H1 (cell line): ENCODE data around the gene TBCD. TPM values are rescaled to one million over a fixed set of nuclear protein-coding genes. Genes with fewer than 3 reads are reported as not detected.

Experiments
- CTCF ChIA-PET: fragments of 300-600 bp; sonication (Branson Sonifier 250); formaldehyde crosslinking; loops from one replicate; lab custom pipeline; 2021; ENCODE audit not compliant: partially characterized antibody; lab: Charles Lee
- POLR2A ChIA-PET: fragments of 300-600 bp; sonication (Branson Sonifier 250); formaldehyde crosslinking; loops from one replicate; lab custom pipeline; 2021; ENCODE audit warnings: inconsistent platforms; ENCODE audit not compliant: partially characterized antibody; lab: Charles Lee
- DNase-seq, 2 experiments: peaks; one replicate each; pipeline versions ENCODE4 v3.0.0 to v3.0.0-alpha.2; 2010 to 2022; ENCODE audit warnings: low spot score in 2 of 2, low read depth in 1 of 2, mixed read lengths in 1 of 2
- FAIRE-seq: peaks from 2 replicates; lab custom pipeline; 2011; peaks lifted over from hg19 to GRCh38; lab: Jason Lieb, UNC
- H2AFZ ChIP-seq: 2 replicates; pipeline ENCODE4 v1.8.1; 2012; ENCODE audit warnings: low read length, inconsistent platforms
- H2AK5ac ChIP-seq: 2 replicates; pipeline ENCODE4 v1.6.1; 2013; ENCODE audit warnings: low read depth, low read length
- H2BK120ac ChIP-seq: replicated peaks from 2 replicates; pipeline ENCODE3; 2013; ENCODE audit warnings: low read depth, low read length, inconsistent platforms
- H2BK12ac ChIP-seq: 2 replicates; pipeline ENCODE4 v1.6.1; 2013; ENCODE audit warnings: low read depth, low read length
- H2BK15ac ChIP-seq: 2 replicates; pipeline ENCODE4 v1.6.1; 2013; ENCODE audit warnings: low read length
- H2BK20ac ChIP-seq: 2 replicates; pipeline ENCODE4 v1.6.1; 2013; ENCODE audit warnings: low read length
- H2BK5ac ChIP-seq: 2 replicates; pipeline ENCODE4 v1.6.1; 2013; ENCODE audit warnings: low read depth, low read length
- H3K14ac ChIP-seq: 2 replicates; pipeline ENCODE4 v1.6.1; 2013; ENCODE audit warnings: inconsistent platforms; ENCODE audit not compliant: insufficient read length
- H3K18ac ChIP-seq: 2 replicates; pipeline ENCODE4 v1.6.1; 2013; ENCODE audit warnings: low read length; ENCODE audit errors: extremely low read depth
- H3K23ac ChIP-seq: 2 replicates; pipeline ENCODE4 v1.6.1; 2013; ENCODE audit warnings: inconsistent platforms; ENCODE audit not compliant: insufficient read length
- H3K23me2 ChIP-seq: 2 replicates; pipeline ENCODE4 v1.6.1; 2013; ENCODE audit warnings: low read depth, low read length
- H3K27ac ChIP-seq: 2 replicates; pipeline ENCODE4 v1.6.1; 2011; ENCODE audit warnings: low read depth, low read length, inconsistent platforms
- H3K27me3 ChIP-seq, 4 experiments: replicated peaks in 1 of 4; 1 replicate in 1 of 4; 2 replicates in 3 of 4; pipeline versions ENCODE4 v1.6.1 to v1.8.1; 2011 to 2013; ENCODE audit warnings: low read length in 3 of 4, mild to moderate bottlenecking in 3 of 4, inconsistent platforms in 2 of 4, mixed read lengths in 2 of 4, moderate library complexity in 1 of 4; ENCODE audit not compliant: control insufficient read depth in 3 of 4, insufficient read depth in 3 of 4; ENCODE audit errors: extremely low read depth in 1 of 4
- H3K36me3 ChIP-seq, 4 experiments: 2 replicates each; pipeline versions ENCODE4 v1.6.1 to v1.8.1; 2011 to 2013; ENCODE audit warnings: mild to moderate bottlenecking in 4 of 4, low read length in 3 of 4, moderate library complexity in 2 of 4, control low read depth in 1 of 4, inconsistent platforms in 1 of 4; ENCODE audit not compliant: insufficient read depth in 4 of 4, control insufficient read depth in 2 of 4
- H3K4ac ChIP-seq: replicated peaks from 2 replicates; pipeline ENCODE3; 2013; ENCODE audit warnings: low read length, low read depth, mixed read lengths, inconsistent platforms; ENCODE audit not compliant: insufficient read length
- H3K4me1 ChIP-seq, 4 experiments: replicated peaks in 1 of 4; 1 replicate in 1 of 4; 2 replicates in 3 of 4; pipeline versions ENCODE4 v1.6.1 to v1.8.1; 2011 to 2013; ENCODE audit warnings: low read length in 3 of 4, inconsistent platforms in 2 of 4, mixed read lengths in 1 of 4; ENCODE audit not compliant: insufficient read depth in 4 of 4, control insufficient read depth in 3 of 4
- H3K4me2 ChIP-seq, 2 experiments: 2 replicates each; pipeline versions ENCODE4 v1.6.1 to v1.8.1; 2011 to 2013; ENCODE audit warnings: low read depth in 2 of 2, low read length in 2 of 2, control low read depth in 1 of 2, inconsistent platforms in 1 of 2, mild to moderate bottlenecking in 1 of 2; ENCODE audit not compliant: insufficient read depth in 1 of 2
- H3K4me3 ChIP-seq, 4 experiments: fragments of 200-600, 300-600 bp in 1 of 4; sonication (generic), shearing (Covaris generic), sonication (Bioruptor Twin) in 1 of 4; 2 replicates each; pipeline versions ENCODE4 v1.5.1 to v1.8.1; 2011 to 2016; ENCODE audit warnings: low read length in 4 of 4, low read depth in 3 of 4, control low read depth in 2 of 4, inconsistent platforms in 2 of 4, mild to moderate bottlenecking in 2 of 4, mixed read lengths in 1 of 4, moderate library complexity in 1 of 4; ENCODE audit not compliant: insufficient read depth in 2 of 4; ENCODE audit errors: extremely low read depth in 1 of 4
- H3K56ac ChIP-seq: replicated peaks from 2 replicates; pipeline ENCODE3; 2013; ENCODE audit warnings: low read depth, mild to moderate bottlenecking, mixed read lengths, low read length, inconsistent platforms; ENCODE audit not compliant: insufficient read length
- H3K79me1 ChIP-seq: 2 replicates; pipeline ENCODE4 v1.6.1; 2013; ENCODE audit warnings: low read depth, low read length, control low read depth
- H3K79me2 ChIP-seq, 2 experiments: 2 replicates each; pipeline versions ENCODE4 v1.6.1 to v1.8.1; 2012 to 2013; ENCODE audit warnings: low read length in 2 of 2, mild to moderate bottlenecking in 2 of 2, inconsistent platforms in 1 of 2; ENCODE audit not compliant: insufficient read depth in 2 of 2, control insufficient read depth in 1 of 2
- H3K9ac ChIP-seq, 4 experiments: replicated peaks in 1 of 4; 1 replicate in 1 of 4; 2 replicates in 3 of 4; pipeline versions ENCODE4 v1.6.1 to v1.8.1; 2011 to 2013; ENCODE audit warnings: low read depth in 3 of 4, low read length in 3 of 4, control low read depth in 2 of 4, mild to moderate bottlenecking in 2 of 4, moderate library complexity in 2 of 4, inconsistent platforms in 1 of 4; ENCODE audit errors: extremely low read depth in 1 of 4
- H3K9me3 ChIP-seq, 2 experiments: 2 replicates each; pipeline versions ENCODE4 v1.6.1 to v1.8.1; 2012 to 2013; ENCODE audit warnings: mild to moderate bottlenecking in 2 of 2, moderate library complexity in 2 of 2, control low read depth in 1 of 2, inconsistent platforms in 1 of 2, low read depth in 1 of 2, low read length in 1 of 2, mixed read lengths in 1 of 2; ENCODE audit not compliant: insufficient read depth in 2 of 2
- H4K20me1 ChIP-seq, 2 experiments: replicated peaks in 1 of 2; 2 replicates each; pipeline versions ENCODE3 to v1.8.1; 2011 to 2013; ENCODE audit warnings: inconsistent platforms in 2 of 2, low read length in 2 of 2, mild to moderate bottlenecking in 1 of 2; ENCODE audit not compliant: insufficient read depth in 2 of 2, control insufficient read depth in 1 of 2
- H4K5ac ChIP-seq: 2 replicates; pipeline ENCODE4 v1.6.1; 2013; ENCODE audit warnings: low read length, low read depth, mixed read lengths, inconsistent platforms; ENCODE audit not compliant: insufficient read length
- H4K8ac ChIP-seq: 2 replicates; pipeline ENCODE4 v1.8.0; 2013; ENCODE audit warnings: mild to moderate bottlenecking, moderate library complexity, low read length, inconsistent platforms; ENCODE audit not compliant: insufficient read depth; ENCODE audit errors: extremely low read depth
- H4K91ac ChIP-seq: replicated peaks from 2 replicates; pipeline ENCODE3; 2013; ENCODE audit warnings: low read length, mixed read lengths, inconsistent platforms; ENCODE audit not compliant: insufficient read length
- CBX5 ChIP-seq: fragments of 300-800, 300-1000 bp; sonication (generic); IDR thresholded peaks from 2 replicates; pipeline ENCODE4 v1.7.1; 2016; ENCODE audit warnings: antibody characterized with exemption, low read length, low read depth
- CEBPB ChIP-seq: IDR thresholded peaks from 2 replicates; pipeline ENCODE4 v1.6.1; 2012; ENCODE audit warnings: low read depth, low read length
- CTBP2 ChIP-seq: IDR thresholded peaks from 2 replicates; pipeline ENCODE4 v1.7.0; 2011; ENCODE audit warnings: borderline replicate concordance, mild to moderate bottlenecking, moderate library complexity, mixed read lengths, low read length; ENCODE audit not compliant: insufficient read depth, insufficient read length
- EP300 ChIP-seq, 2 experiments: IDR thresholded peaks; 1 replicate in 1 of 2; 2 replicates in 1 of 2; pipeline ENCODE4 v1.6.1; 2011 to 2012; ENCODE audit warnings: low read depth in 2 of 2, low read length in 2 of 2, mild to moderate bottlenecking in 2 of 2, borderline replicate concordance in 1 of 2, inconsistent platforms in 1 of 2, moderate library complexity in 1 of 2
- EZH2 ChIP-seq: fragments of 200-600 bp; sonication (generic); IDR thresholded peaks from 2 replicates; pipeline ENCODE4 v1.7.1; 2012; ENCODE audit warnings: low read depth, mild to moderate bottlenecking, moderate library complexity, low read length, inconsistent platforms; ENCODE audit not compliant: severe bottlenecking
- JUND ChIP-seq: IDR thresholded peaks from 2 replicates; pipeline ENCODE4 v1.6.1; 2011; ENCODE audit warnings: mild to moderate bottlenecking, improper control_type of control experiment, low read length
- NRF1 ChIP-seq: IDR thresholded peaks from 2 replicates; pipeline ENCODE4 v1.6.1; 2011; ENCODE audit warnings: mild to moderate bottlenecking, low read depth, low read length, improper control_type of control experiment
- SP1 ChIP-seq: IDR thresholded peaks from 2 replicates; pipeline ENCODE4 v1.6.1; 2011; ENCODE audit warnings: low read depth, low read length
- SP4 ChIP-seq: IDR thresholded peaks from 2 replicates; pipeline ENCODE4 v1.6.1; 2012; ENCODE audit warnings: low read length, inconsistent platforms
- SUZ12 ChIP-seq: fragments of 200-600 bp; sonication (generic); IDR thresholded peaks from 2 replicates; pipeline ENCODE4 v1.6.1; 2012; ENCODE audit warnings: mild to moderate bottlenecking, inconsistent platforms, low read length, moderate library complexity, mixed read lengths
- TAF1 ChIP-seq: IDR thresholded peaks from 2 replicates; pipeline ENCODE4 v1.6.1; 2011; ENCODE audit warnings: mild to moderate bottlenecking, low read depth, low read length
- ZNF274 ChIP-seq: IDR thresholded peaks from 2 replicates; pipeline ENCODE4 v1.7.0; 2012; ENCODE audit warnings: low read length, borderline replicate concordance; ENCODE audit errors: extremely low read depth
- WGBS, 2 experiments: shearing (Covaris generic) in 1 of 2; methylation state at CpG; one replicate each; pipeline versions ENCODE4 v1.1.6 to v1.1.7; 2013 to 2015; ENCODE audit warnings: low lambda C conversion rate in 2 of 2, mixed read lengths in 2 of 2, inconsistent platforms in 1 of 2, low coverage in 1 of 2, missing lambda C conversion rate in 1 of 2; ENCODE audit not compliant: insufficient replicate concordance in 2 of 2, insufficient coverage in 1 of 2, insufficient read length in 1 of 2; ENCODE audit errors: extremely low coverage in 1 of 2, missing lambda C conversion rate in 1 of 2; 5-methylcytosine and 5-hydroxymethylcytosine counted together
- polyA plus RNA-seq, 7 experiments: library from polyadenylated mRNA; depleted of rRNA in 3 of 7; stranded (reverse) in 5 of 7; unstranded in 2 of 7; fragments of >200 nt in 5 of 7; fragments of 200-250 nt in 2 of 7; gene quantifications; 1 replicate in 5 of 7; 2 replicates in 1 of 7; 4 replicates in 1 of 7; pipeline versions ENCODE4 v1.2.1 to v1.2.3, GENCODE V29; 2011 to 2013; ENCODE audit warnings: missing spikeins in 2 of 7, mixed read lengths in 2 of 7
- total RNA-seq: library from RNA; stranded (reverse); fragmentation: NEBNext Ultra II Directional; extraction: Animal tissue kit (Norgen Biotek cat#: 25700); gene quantifications from 2 replicates; pipeline ENCODE4 v1.2.1, GENCODE V29; 2021
- TF ChIP-seq, protein P1 (sequence below): IDR thresholded peaks from 2 replicates; pipeline ENCODE4 v1.6.1; 2012; ENCODE audit warnings: inconsistent platforms

The TBCD gene
- total and polyA plus RNA-seq, 2 of the 8 experiments (the other 6 are each of a cell fraction or from before 2014, with no cell fraction given): 118 to 162 TPM

- no peak overlapping the region for H3K56ac ChIP-seq
- no peak overlapping the region for H3K14ac ChIP-seq
- H2BK5ac ChIP-seq: no peak overlapping the region
- H3K4me2 ChIP-seq: no peak overlapping the region
- no peaks in the 10 kb centered on the region for H3K27me3 ChIP-seq
- no peak overlapping the region for H2AFZ ChIP-seq
- 95% methylated on average over 17 of the region's 17 CpGs; no CpG with 5 or more reads in 1 of the 2 experiments for WGBS, 2 experiments
- no peak overlapping the region for H4K91ac ChIP-seq
- H2BK15ac ChIP-seq: no peak overlapping the region
- H3K4me1 ChIP-seq: no peaks in the 10 kb centered on the region; a peak in 1 of 7 replicates
- H4K5ac ChIP-seq: no peak overlapping the region
- H3K4ac ChIP-seq: no peak overlapping the region
- no peak overlapping the region for H2BK120ac ChIP-seq
- no peak overlapping the region for H3K23ac ChIP-seq
- FAIRE-seq: no peak
- ChIA-PET CTCF (interaction anchor here (0.7 to 2.4 kb wide), 3 partner anchors 21 to 113 kb away, joined by 4 to 6 read pairs (median 6); no protein-coding TSS in a partner anchor), POLR2A (no interaction called here)
- no peak for DNase-seq
- H4K20me1 ChIP-seq: peaks cover 1 to 5% of the 10 kb centered on the region in 2 experiments
- no peak overlapping the region for H2BK12ac ChIP-seq
- no peaks in the 10 kb centered on the region; the same call in 1 of the 2 replicates for H3K23me2 ChIP-seq
- no peak overlapping the region for H2BK20ac ChIP-seq
- H3K27ac ChIP-seq: no peak overlapping the region; the same call in 1 of the 2 replicates
- no peak overlapping the region for H3K4me3 ChIP-seq
- H2AK5ac ChIP-seq: no peak overlapping the region
- no peak overlapping the region for H3K18ac ChIP-seq
- H3K36me3 ChIP-seq: peaks cover 4 to 38% (median 24%) of the 10 kb centered on the region in 4 experiments; a peak in 6 of 8 replicates
- peaks cover 10% of the 10 kb centered on the region for H3K79me1 ChIP-seq
- no peak overlapping the region for H3K9ac ChIP-seq
- no peak overlapping the region for H4K8ac ChIP-seq
- H3K9me3 ChIP-seq: peaks cover 16 to 19% of the 10 kb centered on the region in 2 experiments
- H3K79me2 ChIP-seq: peaks cover 0 to 30% of the 10 kb centered on the region in 2 experiments; a peak in 2 of 4 replicates
- no peak for TF ChIP-seq SP4
- TF ChIP-seq EP300 (IDR thresholded peaks at IDR 0.05; ENCODE audit: borderline replicate concordance in 1 of 2, low read depth in 2 of 2, low read length in 2 of 2): no peak
- no peak for TF ChIP-seq JUND
- TF ChIP-seq, protein P1, sequence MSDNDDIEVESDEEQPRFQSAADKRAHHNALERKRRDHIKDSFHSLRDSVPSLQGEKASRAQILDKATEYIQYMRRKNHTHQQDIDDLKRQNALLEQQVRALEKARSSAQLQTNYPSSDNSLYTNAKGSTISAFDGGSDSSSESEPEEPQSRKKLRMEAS: no peak
- TF ChIP-seq SUZ12: no peak
- no peak for TF ChIP-seq EZH2
- TF ChIP-seq CBX5: no peak
- no peak for TF ChIP-seq TAF1
- no peak for TF ChIP-seq CTBP2
- no peak for TF ChIP-seq NRF1
- TF ChIP-seq CEBPB: no peak
- no peak for TF ChIP-seq ZNF274
- no peak for TF ChIP-seq SP1
- TF ChIP-seq, all 59 proteins: peak for 0
These were observed 50.4 kb downstream of the TBCD start for GRCh38 chr17:82802075-82802780.
